Tibial nerve (tissue), 4 donors: ENCODE data around the gene SHISA6. TPM values are rescaled to one million over a fixed set of nuclear protein-coding genes. Genes with fewer than 3 reads are reported as not detected.

ENCODE experiments used
- DNase-seq, 2 donors: peaks; one replicate each; pipeline ENCODE4 v3.0.0-alpha.2; 2019; ENCODE audit warnings: low spot score in 2 of 2
- H3K27ac ChIP-seq, 4 donors: fragments of 200-600 bp; sonication (generic) in 3 of 4; one replicate each; pipeline ENCODE4 v1.5.1; 2017 to 2019; ENCODE audit warnings: mild to moderate bottlenecking in 1 of 4
- H3K27me3 ChIP-seq, 2 donors: fragments of 200-600 bp; sonication (generic) in 1 of 2; one replicate each; pipeline versions ENCODE4 v1.5.1 to v1.6.0; 2017 to 2019
- H3K36me3 ChIP-seq, 3 donors: fragments of 200-600 bp; sonication (generic); one replicate each; pipeline ENCODE4 v1.5.1; 2018 to 2019
- H3K4me1 ChIP-seq, 4 donors: fragments of 200-600 bp; sonication (generic) in 3 of 4; one replicate each; pipeline ENCODE4 v1.5.1; 2017 to 2019
- H3K4me3 ChIP-seq, 4 donors: fragments of 200-600 bp; sonication (generic) in 3 of 4; one replicate each; pipeline ENCODE4 v1.5.1; 2017 to 2019; ENCODE audit warnings: mild to moderate bottlenecking in 1 of 4, moderate library complexity in 1 of 4
- H3K9me3 ChIP-seq, 4 donors: fragments of 200-600 bp; sonication (generic) in 3 of 4; one replicate each; pipeline ENCODE4 v1.5.1; 2017 to 2019
- EP300 ChIP-seq, 2 donors: sonication (generic); formaldehyde crosslinking; IDR thresholded peaks; one replicate each; pipeline ENCODE4 v1.6.1; 2017; ENCODE audit warnings: antibody characterized with exemption in 2 of 2, mild to moderate bottlenecking in 1 of 2
- POLR2A ChIP-seq, 2 donors: fragments of 450-650 bp; IDR thresholded peaks; one replicate each; pipeline ENCODE4 v1.6.1; 2017; ENCODE audit warnings: antibody characterized with exemption in 2 of 2, mild to moderate bottlenecking in 2 of 2, moderate library complexity in 2 of 2
- WGBS, 2 donors: methylation state at CpG; one replicate each; pipeline ENCODE4 v1.1.5; 2018; 5-methylcytosine and 5-hydroxymethylcytosine counted together
- total RNA-seq, 4 donors: library from RNA; depleted of rRNA; stranded (reverse); fragments of >200 nt; gene quantifications; one replicate each; pipeline ENCODE4 v1.1.0, GENCODE V29; 2016
- TF ChIP-seq, protein P1 (sequence below), 5 experiments: fragments of 200-600 bp in 3 of 5; fragments of 450-650 bp in 2 of 5; sonication (generic) in 3 of 5; IDR thresholded peaks; one replicate each; pipeline ENCODE4 v1.5.1; 2016 to 2019; ENCODE audit warnings: antibody characterized with exemption in 5 of 5, mild to moderate bottlenecking in 3 of 5, moderate library complexity in 2 of 5

Gene SHISA6
- total RNA-seq, 4 donors from 2014 or later, result 10.8 to 28.0 (median 21.9) TPM

DNA sequence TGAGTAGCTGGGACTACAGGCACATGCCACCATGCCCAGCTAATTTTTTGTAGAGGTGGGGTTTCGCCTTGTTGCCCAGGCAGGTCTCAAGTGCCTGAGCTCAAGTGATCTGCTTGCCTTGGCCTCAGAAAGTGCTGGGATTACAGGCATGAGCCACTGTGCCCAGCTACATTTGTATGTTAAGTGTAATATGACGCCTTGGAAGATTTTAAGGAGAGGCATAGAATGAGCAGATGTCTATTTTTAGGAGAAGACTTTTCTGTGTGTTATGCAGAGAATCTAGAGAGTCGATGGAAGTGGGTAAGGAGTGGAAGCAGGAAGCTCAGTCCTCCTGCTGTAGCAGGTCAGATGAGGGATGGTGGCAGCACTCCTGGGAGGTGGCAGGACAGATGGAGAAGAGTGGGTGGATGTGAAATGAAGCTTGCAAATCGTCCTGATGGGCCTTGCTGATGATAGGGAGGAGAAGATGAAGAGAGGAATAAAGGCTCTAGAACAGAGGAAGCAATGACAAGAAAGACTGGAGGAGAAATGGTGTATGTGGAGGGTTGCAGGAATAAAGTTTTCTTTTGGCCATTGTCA is 125.3 kb downstream of the SHISA6 start:
- WGBS, 2 donors, result 54 to 55% methylated on average over 4 of the region's 4 CpGs
- Histone ChIP-seq H3K27ac (no peak overlapping the region), H3K4me3 (no peak overlapping the region), H3K36me3 (no peaks in the 10 kb centered on the region), H3K9me3 (no peaks in the 10 kb centered on the region), H3K4me1 (no peaks in the 10 kb centered on the region), H3K27me3 (no peaks in the 10 kb centered on the region)
- no peak for DNase-seq
- TF ChIP-seq POLR2A (IDR thresholded peaks at IDR 0.05), result no peak
- TF ChIP-seq, protein P1, sequence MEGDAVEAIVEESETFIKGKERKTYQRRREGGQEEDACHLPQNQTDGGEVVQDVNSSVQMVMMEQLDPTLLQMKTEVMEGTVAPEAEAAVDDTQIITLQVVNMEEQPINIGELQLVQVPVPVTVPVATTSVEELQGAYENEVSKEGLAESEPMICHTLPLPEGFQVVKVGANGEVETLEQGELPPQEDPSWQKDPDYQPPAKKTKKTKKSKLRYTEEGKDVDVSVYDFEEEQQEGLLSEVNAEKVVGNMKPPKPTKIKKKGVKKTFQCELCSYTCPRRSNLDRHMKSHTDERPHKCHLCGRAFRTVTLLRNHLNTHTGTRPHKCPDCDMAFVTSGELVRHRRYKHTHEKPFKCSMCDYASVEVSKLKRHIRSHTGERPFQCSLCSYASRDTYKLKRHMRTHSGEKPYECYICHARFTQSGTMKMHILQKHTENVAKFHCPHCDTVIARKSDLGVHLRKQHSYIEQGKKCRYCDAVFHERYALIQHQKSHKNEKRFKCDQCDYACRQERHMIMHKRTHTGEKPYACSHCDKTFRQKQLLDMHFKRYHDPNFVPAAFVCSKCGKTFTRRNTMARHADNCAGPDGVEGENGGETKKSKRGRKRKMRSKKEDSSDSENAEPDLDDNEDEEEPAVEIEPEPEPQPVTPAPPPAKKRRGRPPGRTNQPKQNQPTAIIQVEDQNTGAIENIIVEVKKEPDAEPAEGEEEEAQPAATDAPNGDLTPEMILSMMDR (IDR thresholded peaks at IDR 0.05), result no peak
- TF ChIP-seq EP300 (IDR thresholded peaks at IDR 0.05), result no peak

DNA sequence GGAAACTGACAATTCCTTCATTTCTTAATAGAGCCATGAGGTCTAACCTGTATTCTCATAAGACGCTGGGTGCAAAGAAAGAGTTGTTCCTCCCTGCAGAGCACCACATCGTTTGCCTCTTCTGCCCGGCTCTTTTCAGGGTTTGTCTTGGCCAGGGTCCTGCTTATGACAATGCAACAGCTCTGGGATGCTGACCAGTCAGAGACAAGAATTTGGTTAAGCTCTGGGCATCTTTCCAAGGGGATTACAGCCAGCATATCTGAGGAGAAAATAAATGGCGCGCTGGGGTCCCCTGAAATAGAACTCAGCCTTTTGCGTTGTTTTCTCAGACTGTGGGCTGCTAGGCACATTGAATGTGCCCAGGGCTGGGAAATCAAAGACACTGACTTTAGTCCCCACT is 128.6 kb downstream of the SHISA6 start:
- WGBS, 2 donors, result 41 to 61% methylated on average over 6 of the region's 6 CpGs
- DNase-seq, result no peak
- no peaks in the 10 kb centered on the region for H3K4me1 ChIP-seq
- no peak overlapping the region for H3K4me3 ChIP-seq
- no peaks in the 10 kb centered on the region for H3K9me3 ChIP-seq
- H3K27ac ChIP-seq, result no peak overlapping the region
- no peaks in the 10 kb centered on the region for H3K36me3 ChIP-seq
- H3K27me3 ChIP-seq, result no peaks in the 10 kb centered on the region
- TF ChIP-seq POLR2A (IDR thresholded peaks at IDR 0.05) (no peak), EP300 (IDR thresholded peaks at IDR 0.05) (no peak)
- TF ChIP-seq, protein P1 (IDR thresholded peaks at IDR 0.05), result no peak

DNA sequence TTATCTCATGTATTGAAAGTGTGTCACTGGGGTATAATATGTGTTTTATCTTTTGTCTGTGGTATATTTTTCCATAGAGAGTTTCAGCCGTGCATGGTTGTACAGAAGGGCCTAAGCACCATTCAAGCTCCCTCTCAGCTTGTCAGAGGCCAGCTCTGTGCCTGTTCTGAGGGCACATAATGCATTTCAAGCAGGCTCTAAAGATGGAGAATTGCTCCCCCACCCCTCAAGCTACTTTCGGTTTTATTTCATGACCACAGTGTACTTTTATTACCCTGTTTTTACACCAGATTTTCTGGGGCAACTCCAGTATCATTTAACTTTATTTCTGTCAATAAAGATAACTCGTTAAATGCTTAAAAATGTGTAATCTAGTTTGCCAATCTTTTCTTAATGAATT is 131.7 kb downstream of the SHISA6 start:
- TF ChIP-seq EP300 (IDR thresholded peaks at IDR 0.05) (no peak), POLR2A (IDR thresholded peaks at IDR 0.05) (no peak)
- TF ChIP-seq, protein P1 (IDR thresholded peaks at IDR 0.05), result no peak
- no peaks in the 10 kb centered on the region for H3K27me3 ChIP-seq
- no peaks in the 10 kb centered on the region for H3K36me3 ChIP-seq
- H3K4me1 ChIP-seq, result no peaks in the 10 kb centered on the region
- no peak for DNase-seq
- 44 to 48% methylated on average over 3 of the region's 3 CpGs for WGBS, 2 donors
- H3K9me3 ChIP-seq, result no peaks in the 10 kb centered on the region
- H3K27ac ChIP-seq, result no peak overlapping the region
- no peak overlapping the region for H3K4me3 ChIP-seq

DNA sequence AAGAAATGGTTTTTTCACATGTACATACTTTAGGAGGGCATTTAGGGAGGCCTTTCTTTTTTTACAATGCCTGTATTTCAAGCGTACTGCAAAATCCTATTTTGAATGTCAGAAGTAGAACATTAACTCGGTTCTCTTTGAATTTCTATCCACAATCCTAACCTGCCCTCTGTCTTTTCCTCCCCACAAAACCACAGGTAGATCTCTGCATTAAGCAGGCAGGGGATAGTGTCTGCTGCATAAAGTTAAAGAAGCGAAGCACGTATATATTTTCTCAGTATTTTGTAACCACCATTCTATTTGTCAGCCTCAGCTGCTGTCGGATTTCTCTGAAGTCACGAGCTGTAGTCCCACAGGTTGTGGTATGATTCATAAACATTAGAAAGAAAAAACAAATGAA is 137.5 kb downstream of the SHISA6 start:
- Histone ChIP-seq H3K4me3 (no peak overlapping the region), H3K27me3 (no peaks in the 10 kb centered on the region), H3K36me3 (no peaks in the 10 kb centered on the region), H3K4me1 (no peaks in the 10 kb centered on the region), H3K27ac (no peak overlapping the region), H3K9me3 (no peaks in the 10 kb centered on the region)
- no peak for DNase-seq
- TF ChIP-seq POLR2A (IDR thresholded peaks at IDR 0.05), result no peak
- TF ChIP-seq, protein P1 (IDR thresholded peaks at IDR 0.05), result no peak
- WGBS, 2 donors, result 86 to 89% methylated on average over 6 of the region's 6 CpGs

DNA sequence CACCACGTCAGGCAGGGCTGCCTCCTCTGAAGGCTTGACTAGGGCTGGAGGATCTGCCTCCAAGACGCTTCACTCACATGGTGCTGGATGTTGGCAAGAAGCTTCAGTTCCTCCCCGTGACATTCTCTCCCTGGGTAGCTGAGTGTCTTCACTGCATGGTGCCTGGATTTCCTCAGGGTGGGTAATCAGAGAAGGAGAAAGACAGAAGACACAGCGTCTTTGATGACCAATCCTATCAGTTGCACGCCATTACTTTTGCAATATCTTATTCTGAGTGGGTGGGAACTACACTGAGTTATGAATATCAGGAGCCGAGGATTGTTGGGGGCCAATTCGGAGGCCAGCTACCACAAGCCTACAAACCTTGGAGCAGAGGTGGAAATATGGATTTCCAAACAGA is 139.7 kb downstream of the SHISA6 start:
- no peak overlapping the region for H3K4me3 ChIP-seq
- no peaks in the 10 kb centered on the region for H3K27me3 ChIP-seq
- no peak for TF ChIP-seq POLR2A (IDR thresholded peaks at IDR 0.05)
- no peak for TF ChIP-seq EP300 (IDR thresholded peaks at IDR 0.05)
- TF ChIP-seq, protein P1 (IDR thresholded peaks at IDR 0.05), result no peak
- 76 to 80% methylated on average over 7 of the region's 7 CpGs for WGBS, 2 donors
- H3K9me3 ChIP-seq, result no peaks in the 10 kb centered on the region
- no peaks in the 10 kb centered on the region for H3K4me1 ChIP-seq
- H3K36me3 ChIP-seq, result no peaks in the 10 kb centered on the region
- no peak overlapping the region for H3K27ac ChIP-seq
- no peak for DNase-seq
